ENCODE measurements around the gene NUTM2F.

DNA sequence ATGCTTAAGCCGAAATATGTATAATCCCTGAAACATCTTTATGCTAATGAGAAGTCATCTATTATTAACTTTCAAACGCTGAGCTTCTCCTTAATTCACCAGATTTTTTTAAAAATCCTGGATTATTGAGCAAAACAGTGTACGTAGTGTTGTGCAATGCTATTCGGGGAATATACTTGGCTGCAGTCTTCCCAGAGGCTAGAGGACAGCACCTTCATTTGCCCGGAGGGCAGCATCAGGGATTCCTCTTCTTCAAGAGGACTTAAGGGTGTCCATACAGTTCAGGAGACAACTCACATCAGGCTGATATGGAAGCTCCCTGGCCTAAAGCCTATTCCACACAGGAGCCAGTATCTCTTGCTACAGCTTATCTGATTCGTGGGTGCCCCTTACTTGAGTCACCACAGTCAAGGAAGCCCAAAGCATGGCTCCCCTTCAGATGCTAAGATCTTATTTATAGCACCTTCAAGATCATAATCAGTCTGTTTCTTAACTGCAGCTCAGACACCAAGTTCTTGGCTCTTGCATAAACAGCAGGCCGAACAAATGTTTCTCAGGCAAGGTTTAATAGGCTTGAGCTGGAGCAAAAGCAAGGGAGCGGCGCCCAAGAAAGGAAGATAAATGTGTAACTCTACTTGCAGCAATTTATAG is 29.4 kb downstream of the NUTM2F start:
- TF ChIP-seq, protein P1, sequence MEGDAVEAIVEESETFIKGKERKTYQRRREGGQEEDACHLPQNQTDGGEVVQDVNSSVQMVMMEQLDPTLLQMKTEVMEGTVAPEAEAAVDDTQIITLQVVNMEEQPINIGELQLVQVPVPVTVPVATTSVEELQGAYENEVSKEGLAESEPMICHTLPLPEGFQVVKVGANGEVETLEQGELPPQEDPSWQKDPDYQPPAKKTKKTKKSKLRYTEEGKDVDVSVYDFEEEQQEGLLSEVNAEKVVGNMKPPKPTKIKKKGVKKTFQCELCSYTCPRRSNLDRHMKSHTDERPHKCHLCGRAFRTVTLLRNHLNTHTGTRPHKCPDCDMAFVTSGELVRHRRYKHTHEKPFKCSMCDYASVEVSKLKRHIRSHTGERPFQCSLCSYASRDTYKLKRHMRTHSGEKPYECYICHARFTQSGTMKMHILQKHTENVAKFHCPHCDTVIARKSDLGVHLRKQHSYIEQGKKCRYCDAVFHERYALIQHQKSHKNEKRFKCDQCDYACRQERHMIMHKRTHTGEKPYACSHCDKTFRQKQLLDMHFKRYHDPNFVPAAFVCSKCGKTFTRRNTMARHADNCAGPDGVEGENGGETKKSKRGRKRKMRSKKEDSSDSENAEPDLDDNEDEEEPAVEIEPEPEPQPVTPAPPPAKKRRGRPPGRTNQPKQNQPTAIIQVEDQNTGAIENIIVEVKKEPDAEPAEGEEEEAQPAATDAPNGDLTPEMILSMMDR (IDR thresholded peaks at IDR 0.05; ENCODE audit: extremely low read depth in 1 of 2, insufficient read depth in 1 of 2, low read depth in 1 of 2, low read length in 2 of 2): no peak
- TF ChIP-seq, protein P2, sequence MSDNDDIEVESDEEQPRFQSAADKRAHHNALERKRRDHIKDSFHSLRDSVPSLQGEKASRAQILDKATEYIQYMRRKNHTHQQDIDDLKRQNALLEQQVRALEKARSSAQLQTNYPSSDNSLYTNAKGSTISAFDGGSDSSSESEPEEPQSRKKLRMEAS (IDR thresholded peaks at IDR 0.05; ENCODE audit: insufficient read depth, insufficient read length): no peak
- TF ChIP-seq POLR2AphosphoS5 (IDR thresholded peaks at IDR 0.05; ENCODE audit: insufficient read depth, low read depth, low read length): no peak
